SK-N-SH treated with all-trans-retinoic acid at 6 μM for 48 hours (cell line): ENCODE data around the gene VTI1A.

Source experiments
- ATAC-seq: fragments of 200-7000 bp; cut with Tn5 transposase; 3 replicates; pipeline ENCODE4 v1.9.1; 2020; ENCODE audit warnings: mild to moderate bottlenecking, moderate library complexity
- ARNTL ChIP-seq: fragments of 450-650 bp; formaldehyde crosslinking; IDR thresholded peaks from 2 replicates; pipeline ENCODE4 v1.5.0; 2020; ENCODE audit warnings: low read depth, mild to moderate bottlenecking, moderate library complexity, borderline replicate concordance
- BACH2 ChIP-seq: fragments of 250-450 bp; sonication (Bioruptor Pico); IDR thresholded peaks from 2 replicates; pipeline ENCODE4 v1.9.0; 2021; ENCODE audit warnings: mild to moderate bottlenecking, borderline replicate concordance
- CSDC2 ChIP-seq: fragments of 250-450 bp; sonication (Bioruptor Pico); IDR thresholded peaks from 2 replicates; pipeline ENCODE4 v1.5.0; 2020; ENCODE audit warnings: mild to moderate bottlenecking, moderate library complexity
- ESRRG ChIP-seq: fragments of 250-450 bp; sonication (Bioruptor Pico); IDR thresholded peaks from 2 replicates; pipeline ENCODE4 v1.6.1; 2021; ENCODE audit warnings: mild to moderate bottlenecking
- GLIS3 ChIP-seq: fragments of 250-450 bp; sonication (Bioruptor Pico); IDR thresholded peaks from 2 replicates; pipeline ENCODE4 v1.5.0; 2020; ENCODE audit warnings: mild to moderate bottlenecking, moderate library complexity
- ISL1 ChIP-seq: fragments of 250-450 bp; sonication (Bioruptor Pico); IDR thresholded peaks from 2 replicates; pipeline ENCODE4 v2.1.2; 2022; ENCODE audit warnings: mild to moderate bottlenecking, moderate library complexity
- OSR1 ChIP-seq: fragments of 250-450 bp; sonication (Bioruptor Pico); IDR thresholded peaks from 2 replicates; pipeline ENCODE4 v1.8.0; 2022; ENCODE audit warnings: moderate library complexity, mild to moderate bottlenecking, inconsistent platforms
- PPARA ChIP-seq: fragments of 250-450 bp; sonication (Bioruptor Pico); IDR thresholded peaks from 2 replicates; pipeline ENCODE4 v1.5.0; 2020; ENCODE audit warnings: mild to moderate bottlenecking, borderline replicate concordance
- RARB ChIP-seq: fragments of 250-450 bp; sonication (Bioruptor Pico); IDR thresholded peaks from 2 replicates; pipeline ENCODE4 v1.8.0; 2021; ENCODE audit warnings: mild to moderate bottlenecking, moderate library complexity
- SNAI2 ChIP-seq: fragments of 250-450 bp; sonication (Bioruptor Pico); IDR thresholded peaks from 2 replicates; pipeline ENCODE4 v1.5.0; 2020; ENCODE audit warnings: mild to moderate bottlenecking, moderate library complexity
- TCF4 ChIP-seq: fragments of 250-450 bp; sonication (Bioruptor Pico); IDR thresholded peaks from 2 replicates; pipeline ENCODE4 v1.8.0; 2021; ENCODE audit warnings: mild to moderate bottlenecking, moderate library complexity, borderline replicate concordance
- TOX ChIP-seq: fragments of 250-450 bp; sonication (Bioruptor Pico); IDR thresholded peaks from 2 replicates; pipeline ENCODE4 v1.8.0; 2021; ENCODE audit warnings: mild to moderate bottlenecking, moderate library complexity, borderline replicate concordance
- ZFP3 ChIP-seq: fragments of 250-450 bp; sonication (Bioruptor Pico); IDR thresholded peaks from 2 replicates; pipeline ENCODE4 v1.5.0; 2020; ENCODE audit warnings: mild to moderate bottlenecking, moderate library complexity
- ZFP30 ChIP-seq: fragments of 450-650 bp; formaldehyde crosslinking; IDR thresholded peaks from 2 replicates; pipeline ENCODE4 v1.5.0; 2022; ENCODE audit warnings: mild to moderate bottlenecking, moderate library complexity
- ZNF565 ChIP-seq: fragments of 450-650 bp; formaldehyde crosslinking; conservative IDR thresholded peaks from 2 replicates; pipeline ENCODE4 v1.5.0; 2020; ENCODE audit warnings: low read depth, mild to moderate bottlenecking, moderate library complexity
- ZNF8 ChIP-seq: fragments of 450-650 bp; formaldehyde crosslinking; IDR thresholded peaks from 2 replicates; pipeline ENCODE4 v1.5.0; 2020; ENCODE audit warnings: mild to moderate bottlenecking, moderate library complexity
- TF ChIP-seq, protein P1 (sequence below): fragments of 250-450 bp; sonication (Bioruptor Pico); IDR thresholded peaks from 2 replicates; pipeline ENCODE4 v1.5.1; 2021; ENCODE audit warnings: mild to moderate bottlenecking, moderate library complexity
- TF ChIP-seq, protein P2 (sequence below): fragments of 250-450 bp; sonication (Bioruptor Pico); IDR thresholded peaks from 2 replicates; pipeline ENCODE4 v1.8.0; 2021; ENCODE audit warnings: low read depth, mild to moderate bottlenecking, moderate library complexity, borderline replicate concordance
- TF ChIP-seq, protein P3 (sequence below): fragments of 250-450 bp; sonication (Bioruptor Pico); IDR thresholded peaks from 2 replicates; pipeline ENCODE4 v1.5.1; 2020; ENCODE audit warnings: low read depth, mild to moderate bottlenecking, moderate library complexity
- TF ChIP-seq, protein P4 (sequence below): fragments of 250-450 bp; sonication (Bioruptor Pico); IDR thresholded peaks from 2 replicates; pipeline ENCODE4 v1.5.0; 2020; ENCODE audit warnings: mild to moderate bottlenecking, moderate library complexity

VTI1A gene

DNA sequence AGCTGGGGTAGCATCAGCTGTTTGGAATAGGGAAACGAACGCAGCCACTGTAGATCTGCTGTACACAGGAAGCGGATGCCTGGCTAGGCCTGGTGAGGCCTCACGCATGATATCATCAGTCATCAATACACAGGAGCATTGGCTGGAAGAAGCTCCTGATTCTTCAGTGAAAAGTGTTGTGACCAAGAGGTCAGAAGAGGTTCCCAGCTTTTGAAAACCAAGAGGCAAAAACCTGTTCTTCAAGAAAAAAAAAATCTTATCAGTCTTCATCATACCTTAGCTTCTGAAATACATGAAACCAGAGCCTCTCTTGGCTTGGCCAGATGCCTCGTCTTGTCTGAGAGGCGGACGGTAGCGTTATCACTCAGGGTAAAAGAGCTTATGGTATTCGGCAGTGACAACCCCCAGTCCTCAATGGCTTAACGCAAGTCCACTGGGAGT lies 363.7 kb downstream of the VTI1A start:
- TF ChIP-seq, protein P1, sequence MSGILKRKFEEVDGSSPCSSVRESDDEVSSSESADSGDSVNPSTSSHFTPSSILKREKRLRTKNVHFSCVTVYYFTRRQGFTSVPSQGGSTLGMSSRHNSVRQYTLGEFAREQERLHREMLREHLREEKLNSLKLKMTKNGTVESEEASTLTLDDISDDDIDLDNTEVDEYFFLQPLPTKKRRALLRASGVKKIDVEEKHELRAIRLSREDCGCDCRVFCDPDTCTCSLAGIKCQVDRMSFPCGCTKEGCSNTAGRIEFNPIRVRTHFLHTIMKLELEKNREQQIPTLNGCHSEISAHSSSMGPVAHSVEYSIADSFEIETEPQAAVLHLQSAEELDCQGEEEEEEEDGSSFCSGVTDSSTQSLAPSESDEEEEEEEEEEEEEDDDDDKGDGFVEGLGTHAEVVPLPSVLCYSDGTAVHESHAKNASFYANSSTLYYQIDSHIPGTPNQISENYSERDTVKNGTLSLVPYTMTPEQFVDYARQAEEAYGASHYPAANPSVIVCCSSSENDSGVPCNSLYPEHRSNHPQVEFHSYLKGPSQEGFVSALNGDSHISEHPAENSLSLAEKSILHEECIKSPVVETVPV (CRISPR knock-in tag), result no peak
- TF ChIP-seq PPARA (CRISPR knock-in tag) (no peak), TOX (CRISPR knock-in tag) (no peak), ZFP30 (CRISPR knock-in tag) (no peak)
- TF ChIP-seq, protein P2, sequence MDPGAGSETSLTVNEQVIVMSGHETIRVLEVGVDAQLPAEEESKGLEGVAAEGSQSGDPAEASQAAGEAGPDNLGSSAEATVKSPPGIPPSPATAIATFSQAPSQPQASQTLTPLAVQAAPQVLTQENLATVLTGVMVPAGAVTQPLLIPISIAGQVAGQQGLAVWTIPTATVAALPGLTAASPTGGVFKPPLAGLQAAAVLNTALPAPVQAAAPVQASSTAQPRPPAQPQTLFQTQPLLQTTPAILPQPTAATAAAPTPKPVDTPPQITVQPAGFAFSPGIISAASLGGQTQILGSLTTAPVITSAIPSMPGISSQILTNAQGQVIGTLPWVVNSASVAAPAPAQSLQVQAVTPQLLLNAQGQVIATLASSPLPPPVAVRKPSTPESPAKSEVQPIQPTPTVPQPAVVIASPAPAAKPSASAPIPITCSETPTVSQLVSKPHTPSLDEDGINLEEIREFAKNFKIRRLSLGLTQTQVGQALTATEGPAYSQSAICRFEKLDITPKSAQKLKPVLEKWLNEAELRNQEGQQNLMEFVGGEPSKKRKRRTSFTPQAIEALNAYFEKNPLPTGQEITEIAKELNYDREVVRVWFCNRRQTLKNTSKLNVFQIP (CRISPR knock-in tag), result no peak
- TF ChIP-seq, protein P3, sequence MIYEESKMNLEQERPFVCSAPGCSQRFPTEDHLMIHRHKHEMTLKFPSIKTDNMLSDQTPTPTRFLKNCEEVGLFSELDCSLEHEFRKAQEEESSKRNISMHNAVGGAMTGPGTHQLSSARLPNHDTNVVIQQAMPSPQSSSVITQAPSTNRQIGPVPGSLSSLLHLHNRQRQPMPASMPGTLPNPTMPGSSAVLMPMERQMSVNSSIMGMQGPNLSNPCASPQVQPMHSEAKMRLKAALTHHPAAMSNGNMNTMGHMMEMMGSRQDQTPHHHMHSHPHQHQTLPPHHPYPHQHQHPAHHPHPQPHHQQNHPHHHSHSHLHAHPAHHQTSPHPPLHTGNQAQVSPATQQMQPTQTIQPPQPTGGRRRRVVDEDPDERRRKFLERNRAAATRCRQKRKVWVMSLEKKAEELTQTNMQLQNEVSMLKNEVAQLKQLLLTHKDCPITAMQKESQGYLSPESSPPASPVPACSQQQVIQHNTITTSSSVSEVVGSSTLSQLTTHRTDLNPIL (CRISPR knock-in tag), result no peak
- TF ChIP-seq, all 23 proteins: peak for 0
- no peak for ATAC-seq

DNA sequence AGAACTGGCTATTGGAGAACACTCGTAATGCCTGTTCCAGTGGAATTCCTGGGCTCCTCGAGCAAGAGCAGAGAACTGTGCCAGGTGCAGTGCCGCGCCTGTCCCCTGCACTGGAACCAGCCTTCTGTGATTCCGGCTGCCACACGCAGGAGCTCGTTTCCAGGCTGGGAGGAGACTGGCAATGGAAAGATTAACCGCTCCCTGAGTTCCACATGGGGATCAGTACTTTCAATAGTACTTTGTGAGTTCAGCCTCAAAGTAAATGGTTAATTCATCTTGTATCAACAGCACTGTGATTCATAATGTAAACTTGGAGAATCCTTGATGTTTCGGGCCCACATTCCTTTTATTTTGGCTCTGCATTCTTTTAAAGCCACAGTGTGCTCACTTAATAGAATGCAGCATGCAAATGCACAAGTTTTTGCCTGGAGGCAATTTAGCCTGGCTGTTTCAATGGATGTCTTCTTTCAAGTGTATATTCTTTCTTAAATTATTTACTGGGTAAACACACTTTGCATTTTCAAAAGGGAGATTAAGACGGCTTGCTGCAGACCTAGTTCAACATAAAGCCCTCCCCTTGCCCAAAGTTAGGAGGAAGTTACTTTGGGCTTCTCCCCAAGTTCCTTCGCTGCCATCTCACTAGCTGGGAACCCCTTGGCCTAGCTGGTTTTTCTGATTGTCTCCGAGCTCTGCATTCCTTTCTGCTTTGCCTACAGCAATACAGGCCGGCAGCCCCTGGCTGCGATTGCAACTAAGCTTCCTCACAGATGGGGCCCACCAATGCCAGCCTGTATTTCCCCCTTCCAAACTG lies 364.9 kb downstream of the VTI1A start:
- ATAC-seq, result peak; percentile 93
- TF ChIP-seq RARB (CRISPR knock-in tag) (no peak), ZNF565 (CRISPR knock-in tag) (no peak), CSDC2 (CRISPR knock-in tag) (no peak), ISL1 (peak; percentile 69)
- TF ChIP-seq, protein P2 (CRISPR knock-in tag), result no peak
- TF ChIP-seq, protein P1 (CRISPR knock-in tag), result no peak

DNA sequence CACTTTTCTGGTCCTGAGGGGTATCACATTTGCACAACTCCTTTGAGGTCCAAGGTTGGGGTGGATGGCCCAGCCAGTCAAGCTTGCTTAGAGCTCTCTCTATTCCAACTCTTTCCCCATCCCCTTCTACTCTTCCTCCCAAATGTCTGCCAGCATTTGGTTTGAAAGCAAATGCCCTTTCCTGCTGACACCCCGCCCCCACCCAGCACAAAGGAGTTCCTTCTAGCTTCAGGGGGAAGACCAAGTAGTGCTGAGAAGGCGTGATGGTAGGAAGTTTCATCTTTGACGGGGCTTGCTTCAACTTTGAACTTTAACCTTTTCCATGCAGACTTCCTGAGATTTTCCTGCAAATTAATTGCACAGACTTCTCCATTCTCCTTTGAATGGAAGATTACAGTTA lies 365.6 kb downstream of the VTI1A start:
- no peak for ATAC-seq
- TF ChIP-seq OSR1 (CRISPR knock-in tag), result no peak
- TF ChIP-seq, protein P3 (CRISPR knock-in tag), result no peak
- TF ChIP-seq, protein P4, sequence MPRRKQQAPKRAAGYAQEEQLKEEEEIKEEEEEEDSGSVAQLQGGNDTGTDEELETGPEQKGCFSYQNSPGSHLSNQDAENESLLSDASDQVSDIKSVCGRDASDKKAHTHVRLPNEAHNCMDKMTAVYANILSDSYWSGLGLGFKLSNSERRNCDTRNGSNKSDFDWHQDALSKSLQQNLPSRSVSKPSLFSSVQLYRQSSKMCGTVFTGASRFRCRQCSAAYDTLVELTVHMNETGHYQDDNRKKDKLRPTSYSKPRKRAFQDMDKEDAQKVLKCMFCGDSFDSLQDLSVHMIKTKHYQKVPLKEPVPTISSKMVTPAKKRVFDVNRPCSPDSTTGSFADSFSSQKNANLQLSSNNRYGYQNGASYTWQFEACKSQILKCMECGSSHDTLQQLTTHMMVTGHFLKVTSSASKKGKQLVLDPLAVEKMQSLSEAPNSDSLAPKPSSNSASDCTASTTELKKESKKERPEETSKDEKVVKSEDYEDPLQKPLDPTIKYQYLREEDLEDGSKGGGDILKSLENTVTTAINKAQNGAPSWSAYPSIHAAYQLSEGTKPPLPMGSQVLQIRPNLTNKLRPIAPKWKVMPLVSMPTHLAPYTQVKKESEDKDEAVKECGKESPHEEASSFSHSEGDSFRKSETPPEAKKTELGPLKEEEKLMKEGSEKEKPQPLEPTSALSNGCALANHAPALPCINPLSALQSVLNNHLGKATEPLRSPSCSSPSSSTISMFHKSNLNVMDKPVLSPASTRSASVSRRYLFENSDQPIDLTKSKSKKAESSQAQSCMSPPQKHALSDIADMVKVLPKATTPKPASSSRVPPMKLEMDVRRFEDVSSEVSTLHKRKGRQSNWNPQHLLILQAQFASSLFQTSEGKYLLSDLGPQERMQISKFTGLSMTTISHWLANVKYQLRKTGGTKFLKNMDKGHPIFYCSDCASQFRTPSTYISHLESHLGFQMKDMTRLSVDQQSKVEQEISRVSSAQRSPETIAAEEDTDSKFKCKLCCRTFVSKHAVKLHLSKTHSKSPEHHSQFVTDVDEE (CRISPR knock-in tag), result no peak
- no peak for TF ChIP-seq ARNTL (CRISPR knock-in tag)
- no peak for TF ChIP-seq PPARA (CRISPR knock-in tag)
- no peak for TF ChIP-seq ISL1
- TF ChIP-seq ZNF8 (CRISPR knock-in tag), result no peak
- no peak for TF ChIP-seq GLIS3
- no peak for TF ChIP-seq SNAI2 (CRISPR knock-in tag)
- TF ChIP-seq ZFP3 (CRISPR knock-in tag), result no peak
- no peak for TF ChIP-seq ZFP30 (CRISPR knock-in tag)
- no peak for TF ChIP-seq BACH2 (CRISPR knock-in tag)
- TF ChIP-seq ESRRG (CRISPR knock-in tag), result no peak
- TF ChIP-seq, protein P2 (CRISPR knock-in tag), result no peak
- no peak for TF ChIP-seq TCF4 (CRISPR knock-in tag)
